Activated CD4-positive, alpha-beta T cell treated with anti-CD3 and anti-CD28 coated beads, Interleukin-2, amount 10 ng/mL, durations not matched to agents 7 days and 5 days (primary cell): ENCODE results near the gene AGBL4. TPM values are rescaled to one million over a fixed set of nuclear protein-coding genes. Genes with fewer than 3 reads are reported as not detected.
A peak's percentile ranks its signal among the peaks of the same experiment; 100 is the strongest.

Experiments
- CTCF ChIA-PET: fragments of 350-600 bp; sonication (Branson Sonifier 250); formaldehyde crosslinking; loops from one replicate; lab custom pipeline; 2021; ENCODE audit warnings: antibody characterized with exemption; lab: Charles Lee
- POLR2A ChIA-PET: fragments of 350-600 bp; sonication (Branson Sonifier 250); formaldehyde crosslinking; loops from one replicate; lab custom pipeline; 2021; ENCODE audit warnings: antibody characterized with exemption; lab: Charles Lee
- DNase-seq: peaks from one replicate; pipeline ENCODE4 v3.0.0-alpha.2; 2020
- H3K27ac Mint-ChIP-seq: one replicate; pipeline ENCODE4 v1.8.0; 2021; ENCODE audit warnings: mild to moderate bottlenecking, moderate library complexity, mixed read lengths
- H3K27me3 Mint-ChIP-seq: one replicate; pipeline ENCODE4 v1.8.0; 2021; ENCODE audit warnings: mixed read lengths
- H3K36me3 Mint-ChIP-seq: one replicate; pipeline ENCODE4 v1.8.0; 2021; ENCODE audit warnings: low read depth, mixed read lengths
- H3K4me1 Mint-ChIP-seq: one replicate; pipeline ENCODE4 v1.8.0; 2021; ENCODE audit warnings: mixed read lengths
- H3K4me3 Mint-ChIP-seq: one replicate; pipeline ENCODE4 v1.8.0; 2021; ENCODE audit warnings: mild to moderate bottlenecking, moderate library complexity, mixed read lengths
- H3K9me3 Mint-ChIP-seq: one replicate; pipeline ENCODE4 v1.8.0; 2021; ENCODE audit warnings: mixed read lengths
- total RNA-seq, 2 experiments: library from RNA; stranded (reverse); gene quantifications; one replicate each; pipeline ENCODE4 v1.2.3, GENCODE V29; 2021

The AGBL4 gene
- total RNA-seq, 2 experiments from 2014 or later, result not detected

DNA sequence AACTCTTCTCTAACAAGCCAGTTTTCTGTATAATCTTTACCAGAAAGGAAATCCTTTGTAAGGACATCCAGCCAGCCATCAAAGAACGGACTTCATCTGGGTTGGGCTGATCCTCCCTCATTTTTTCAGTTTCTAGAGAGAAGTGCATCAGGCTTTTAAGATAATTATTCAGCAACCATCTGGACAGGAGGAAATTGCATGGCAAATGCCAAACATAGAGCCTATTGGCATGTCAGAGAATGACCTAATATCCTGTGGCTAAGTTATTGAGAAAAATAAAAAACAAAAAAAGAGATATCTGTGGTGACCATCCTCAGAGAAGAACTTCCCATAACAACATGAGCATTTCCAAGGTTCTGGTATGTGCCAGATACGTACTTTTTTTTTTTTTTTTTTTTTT is 1172.1 kb downstream of the AGBL4 start:
- Mint-ChIP-seq H3K4me3 (no peak overlapping the region), H3K27ac (no peak overlapping the region), H3K36me3 (no peaks in the 10 kb centered on the region), H3K4me1 (no peaks in the 10 kb centered on the region), H3K27me3 (no peaks in the 10 kb centered on the region), H3K9me3 (no peaks in the 10 kb centered on the region)
- CTCF ChIA-PET, result no interaction called here
- no peak for DNase-seq
- POLR2A ChIA-PET, result no interaction called here

DNA sequence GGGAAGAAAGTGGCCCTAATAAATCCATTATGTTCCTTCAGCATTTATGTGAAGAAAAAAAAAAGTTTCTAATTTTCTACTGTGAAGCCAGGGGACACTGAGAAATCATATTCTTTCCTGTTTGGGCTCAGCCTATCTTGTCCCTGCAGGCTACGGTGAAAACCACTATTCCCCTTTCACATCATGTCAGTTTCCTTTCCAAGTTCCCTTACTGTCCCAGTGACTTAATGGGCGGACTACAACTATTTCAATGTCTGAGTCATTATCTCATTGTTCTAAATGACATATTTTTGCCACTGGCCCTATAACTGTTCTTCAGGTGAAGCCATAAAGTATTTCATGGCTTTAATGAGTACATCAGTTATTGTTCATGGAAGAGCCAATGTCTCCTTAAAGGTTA is 1175.7 kb downstream of the AGBL4 start:
- ChIA-PET POLR2A (no interaction called here), CTCF (no interaction called here)
- Mint-ChIP-seq H3K27me3 (peaks cover 2% of the 10 kb centered on the region), H3K4me1 (no peaks in the 10 kb centered on the region), H3K9me3 (no peaks in the 10 kb centered on the region), H3K27ac (no peak overlapping the region), H3K4me3 (no peak overlapping the region), H3K36me3 (no peaks in the 10 kb centered on the region)
- no peak for DNase-seq

DNA sequence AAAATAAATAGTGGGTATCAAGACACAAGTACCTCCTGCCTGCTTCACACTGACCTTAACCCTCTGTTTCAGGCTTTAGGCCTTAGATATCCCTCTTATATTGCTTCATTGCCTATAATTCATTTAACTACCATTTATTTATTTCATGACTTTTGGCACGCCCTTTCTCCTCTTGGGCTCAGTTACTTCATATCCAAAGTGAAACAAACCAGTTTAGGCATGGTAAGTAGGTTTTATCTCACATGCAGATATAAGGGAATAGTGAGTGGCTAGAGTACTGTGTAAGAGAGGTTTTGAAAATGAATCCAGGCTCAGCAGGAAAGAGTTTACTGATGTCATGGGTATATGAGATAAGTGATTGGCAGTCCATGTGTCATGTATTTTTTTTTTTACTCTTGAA is 1177.3 kb downstream of the AGBL4 start:
- DNase-seq, result no peak
- POLR2A ChIA-PET, result no interaction called here
- CTCF ChIA-PET, result no interaction called here
- Mint-ChIP-seq H3K27ac (no peak overlapping the region), H3K36me3 (no peaks in the 10 kb centered on the region), H3K27me3 (peaks cover 2% of the 10 kb centered on the region), H3K4me3 (no peak overlapping the region), H3K9me3 (no peaks in the 10 kb centered on the region), H3K4me1 (no peaks in the 10 kb centered on the region)

DNA sequence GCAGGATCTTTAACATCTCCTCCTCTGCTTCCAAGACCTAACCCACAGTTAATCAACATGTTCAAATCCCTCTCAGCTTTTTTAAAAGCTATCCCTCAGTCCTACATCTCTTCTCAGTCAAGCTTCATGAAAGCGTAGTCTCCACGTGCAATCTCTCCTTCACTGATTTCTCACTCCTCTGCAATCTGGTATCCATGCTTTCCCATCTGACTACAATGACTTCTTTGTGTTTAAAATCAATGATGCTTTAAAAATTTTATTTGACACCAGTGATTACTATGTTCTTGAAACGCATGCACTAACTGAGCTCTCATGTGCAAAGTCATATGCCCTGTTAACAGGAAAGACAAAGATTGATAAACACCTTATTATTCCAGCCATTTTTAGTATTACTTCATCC is 1179.6 kb downstream of the AGBL4 start:
- no peak for DNase-seq
- Mint-ChIP-seq H3K4me1 (no peaks in the 10 kb centered on the region), H3K27me3 (peaks cover 2% of the 10 kb centered on the region), H3K4me3 (no peak overlapping the region), H3K36me3 (no peaks in the 10 kb centered on the region), H3K9me3 (no peaks in the 10 kb centered on the region), H3K27ac (no peak overlapping the region)
- ChIA-PET POLR2A (no interaction called here), CTCF (interaction anchor here (1.4 kb wide), 1 partner anchor 13 kb away, joined by 3 read pairs; no protein-coding TSS in a partner anchor)

DNA sequence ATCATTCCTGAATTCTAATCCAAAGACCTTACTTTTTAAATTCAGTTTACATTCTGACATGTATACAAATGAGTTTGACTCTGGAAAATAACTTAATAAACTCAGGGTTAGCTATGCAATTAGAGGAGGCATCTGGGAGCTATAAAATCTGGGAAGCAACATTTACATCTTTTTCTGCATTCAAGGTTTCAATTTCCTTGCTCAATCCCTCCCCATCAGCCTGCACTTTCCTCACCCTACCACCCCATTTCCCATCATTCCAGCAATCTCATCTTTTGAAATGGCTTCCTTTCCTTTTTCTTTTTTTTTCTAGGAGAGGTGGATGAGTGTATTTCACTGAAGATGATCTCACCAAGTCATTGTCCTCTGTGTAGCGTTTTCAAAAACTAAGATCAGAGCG is 1181.8 kb downstream of the AGBL4 start:
- ChIA-PET CTCF (no interaction called here), POLR2A (no interaction called here)
- H3K36me3 Mint-ChIP-seq, result no peaks in the 10 kb centered on the region

DNA sequence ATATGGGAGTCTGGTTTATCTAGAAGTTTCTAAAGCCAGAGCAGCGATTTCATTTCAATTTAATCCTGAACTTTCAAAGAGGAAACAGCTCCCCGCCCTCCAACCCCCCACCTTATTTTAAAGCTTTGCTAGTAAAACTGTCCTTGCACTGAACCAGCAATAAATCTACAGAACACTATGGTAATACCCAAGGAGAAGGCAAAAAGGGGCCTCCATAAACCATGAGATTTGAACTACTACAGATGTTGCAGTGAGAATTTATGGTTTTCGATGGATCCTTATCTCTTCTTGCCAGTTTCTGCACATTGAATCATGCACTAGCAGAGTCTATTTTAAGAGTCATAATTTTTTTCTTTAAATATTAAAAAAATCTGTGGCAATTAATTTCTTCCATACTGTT is 1182.3 kb downstream of the AGBL4 start:
- Mint-ChIP-seq H3K36me3 (no peaks in the 10 kb centered on the region), H3K27me3 (peaks cover 7% of the 10 kb centered on the region), H3K27ac (no peak overlapping the region), H3K4me1 (no peaks in the 10 kb centered on the region), H3K4me3 (no peak overlapping the region), H3K9me3 (no peaks in the 10 kb centered on the region)
- no peak for DNase-seq
- ChIA-PET POLR2A (no interaction called here), CTCF (no interaction called here)

More for the DNA sequence above, 1181.8 kb downstream of the AGBL4 start:
- Mint-ChIP-seq H3K4me1 (no peaks in the 10 kb centered on the region), H3K4me3 (no peak overlapping the region), H3K27ac (no peak overlapping the region), H3K9me3 (no peaks in the 10 kb centered on the region), H3K27me3 (peaks cover 7% of the 10 kb centered on the region)
- no peak for DNase-seq

DNA sequence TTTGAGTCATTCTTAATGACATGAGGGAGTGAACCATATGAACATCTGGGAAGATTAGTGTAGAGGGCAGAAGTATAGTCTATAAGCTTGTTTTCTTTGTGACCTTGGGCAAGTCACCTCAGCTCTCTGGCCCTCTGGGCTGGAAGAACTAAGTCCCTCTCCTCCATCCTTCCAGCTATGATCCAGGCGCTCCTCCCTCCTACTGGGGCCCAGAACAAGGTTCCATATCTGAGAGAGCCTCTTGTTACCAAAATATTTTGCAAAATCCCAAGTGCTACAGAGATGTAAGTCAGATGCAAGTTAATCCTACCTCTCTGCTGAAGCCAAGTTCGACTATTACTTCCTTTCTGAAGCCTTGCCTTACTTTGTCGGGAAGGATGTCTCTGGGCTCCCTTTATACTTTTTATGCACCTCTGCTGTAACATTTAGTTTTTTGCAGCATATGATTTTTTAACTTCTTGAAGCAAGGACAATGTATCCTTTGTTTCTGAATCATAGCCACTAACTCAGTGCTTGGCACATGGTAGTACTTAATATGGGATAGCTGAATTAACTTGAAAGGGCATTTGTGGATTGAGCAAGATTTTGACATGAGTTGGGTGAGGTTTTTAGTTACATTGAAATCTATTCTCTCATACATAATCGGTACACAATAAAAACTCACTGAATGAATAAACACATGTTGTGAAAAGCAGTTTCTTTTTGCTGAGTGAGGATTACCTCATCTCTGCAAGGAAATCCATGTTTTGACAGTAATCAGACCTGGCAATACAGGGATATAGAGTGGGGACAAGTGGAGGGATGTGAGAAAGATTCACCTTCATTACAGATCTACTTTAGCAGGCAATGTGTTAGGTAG is 1192.4 kb downstream of the AGBL4 start:
- no peak overlapping the region for H3K27ac Mint-ChIP-seq
- POLR2A ChIA-PET, result no interaction called here
- no peak for DNase-seq
- H3K4me1 Mint-ChIP-seq, result no peaks in the 10 kb centered on the region
- CTCF ChIA-PET, result no interaction called here
- H3K9me3 Mint-ChIP-seq, result no peaks in the 10 kb centered on the region
- H3K36me3 Mint-ChIP-seq, result no peaks in the 10 kb centered on the region
- H3K27me3 Mint-ChIP-seq, result peaks cover 14% of the 10 kb centered on the region
- H3K4me3 Mint-ChIP-seq, result no peak overlapping the region

DNA sequence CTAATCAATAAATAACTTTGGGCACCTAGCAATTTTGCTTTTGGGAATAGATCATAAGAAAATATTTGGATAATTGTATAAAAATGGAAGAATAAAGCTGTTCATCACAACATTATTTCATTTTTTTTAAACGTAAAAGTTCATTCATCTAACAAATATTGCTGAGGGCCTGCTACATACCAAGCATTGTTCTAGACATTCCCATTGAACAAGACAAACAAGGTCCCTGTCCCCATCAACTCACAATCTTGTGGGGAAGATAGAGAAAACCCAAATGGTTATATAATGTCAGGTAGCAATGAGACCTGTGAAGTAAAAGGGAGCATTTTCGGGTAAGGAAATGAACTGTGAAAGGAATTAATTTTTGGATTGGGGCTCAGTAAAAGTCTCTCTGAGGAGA is 1193.0 kb downstream of the AGBL4 start:
- no peaks in the 10 kb centered on the region for H3K9me3 Mint-ChIP-seq

DNA sequence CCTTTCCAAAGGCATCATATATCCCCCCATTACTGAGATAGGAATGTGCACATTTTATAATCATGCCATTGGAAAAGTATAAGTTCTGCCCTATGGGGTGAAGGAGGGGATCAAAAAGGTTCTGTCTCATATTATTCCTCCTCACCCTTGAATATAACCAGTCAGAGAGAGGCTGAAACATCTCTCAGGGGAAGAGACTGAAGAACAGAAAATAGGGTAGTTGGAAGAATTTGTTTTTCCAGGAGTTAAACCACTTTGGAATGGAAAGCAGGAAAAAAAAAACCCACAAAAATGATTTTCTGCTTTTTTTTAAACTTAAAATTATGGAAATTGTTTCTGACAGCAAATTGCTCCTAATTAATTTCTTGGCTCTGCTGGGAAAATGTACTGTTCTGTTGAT is 1194.3 kb downstream of the AGBL4 start:
- POLR2A ChIA-PET, result no interaction called here
- no peak overlapping the region for H3K27ac Mint-ChIP-seq
- no peak for DNase-seq
- CTCF ChIA-PET, result no interaction called here
- H3K9me3 Mint-ChIP-seq, result no peaks in the 10 kb centered on the region
- no peaks in the 10 kb centered on the region for H3K4me1 Mint-ChIP-seq
- H3K4me3 Mint-ChIP-seq, result no peak overlapping the region
- no peaks in the 10 kb centered on the region for H3K36me3 Mint-ChIP-seq
- peaks cover 12% of the 10 kb centered on the region for H3K27me3 Mint-ChIP-seq

More for the DNA sequence above, 1193.0 kb downstream of the AGBL4 start:
- CTCF ChIA-PET, result no interaction called here
- POLR2A ChIA-PET, result no interaction called here
- H3K4me1 Mint-ChIP-seq, result no peaks in the 10 kb centered on the region
- H3K27me3 Mint-ChIP-seq, result peaks cover 14% of the 10 kb centered on the region
- no peak overlapping the region for H3K4me3 Mint-ChIP-seq
- DNase-seq, result no peak
- no peaks in the 10 kb centered on the region for H3K36me3 Mint-ChIP-seq
- no peak overlapping the region for H3K27ac Mint-ChIP-seq

DNA sequence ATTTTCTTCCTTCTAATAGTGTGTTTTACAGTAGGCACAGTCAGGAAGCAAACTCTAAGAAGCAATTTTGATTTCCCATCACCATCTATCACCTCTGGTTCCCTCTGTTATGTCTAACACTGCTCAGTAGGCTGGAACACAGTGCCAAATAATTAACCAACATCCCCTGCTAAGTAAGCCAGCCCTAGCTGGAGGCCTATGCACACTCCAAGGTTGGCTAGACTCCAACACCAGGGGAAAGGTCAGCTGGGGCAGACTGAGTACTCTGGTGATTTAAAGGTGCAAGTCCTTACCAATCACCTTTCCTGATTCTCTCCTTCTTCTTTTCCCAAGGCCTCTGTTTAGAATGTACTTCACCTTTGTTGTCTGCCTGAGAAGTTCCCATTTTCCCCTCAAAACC is 1200.6 kb downstream of the AGBL4 start:
- Mint-ChIP-seq H3K27me3 (peaks cover 5% of the 10 kb centered on the region), H3K4me3 (no peak overlapping the region), H3K27ac (no peak overlapping the region), H3K36me3 (no peaks in the 10 kb centered on the region), H3K9me3 (no peaks in the 10 kb centered on the region), H3K4me1 (no peaks in the 10 kb centered on the region)
- ChIA-PET CTCF (no interaction called here), POLR2A (no interaction called here)
- no peak for DNase-seq

DNA sequence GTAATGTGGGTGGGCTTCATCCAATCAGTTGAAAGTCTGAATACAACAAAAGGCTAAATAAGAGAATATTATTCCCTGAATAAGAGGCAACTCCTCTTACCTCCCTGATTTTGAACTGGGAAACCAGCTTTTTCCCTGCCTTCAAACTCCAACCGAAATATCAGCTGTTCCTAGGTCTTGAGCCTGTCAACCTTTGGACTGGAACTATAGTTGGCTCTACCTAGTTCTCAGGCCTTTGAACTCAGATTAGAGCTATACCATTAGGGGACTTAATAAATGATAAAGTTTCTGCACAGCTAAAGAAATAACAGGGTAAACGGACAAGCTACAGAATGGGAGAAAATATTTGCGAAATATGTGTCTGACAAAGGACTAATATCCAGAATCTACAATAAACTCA is 1203.3 kb downstream of the AGBL4 start:
- no peaks in the 10 kb centered on the region for H3K4me1 Mint-ChIP-seq
- H3K4me3 Mint-ChIP-seq, result no peak overlapping the region
- no peaks in the 10 kb centered on the region for H3K9me3 Mint-ChIP-seq
- DNase-seq, result no peak
- H3K27ac Mint-ChIP-seq, result no peak overlapping the region
- CTCF ChIA-PET, result no interaction called here
- POLR2A ChIA-PET, result no interaction called here
- H3K36me3 Mint-ChIP-seq, result no peaks in the 10 kb centered on the region
- H3K27me3 Mint-ChIP-seq, result peaks cover 5% of the 10 kb centered on the region

DNA sequence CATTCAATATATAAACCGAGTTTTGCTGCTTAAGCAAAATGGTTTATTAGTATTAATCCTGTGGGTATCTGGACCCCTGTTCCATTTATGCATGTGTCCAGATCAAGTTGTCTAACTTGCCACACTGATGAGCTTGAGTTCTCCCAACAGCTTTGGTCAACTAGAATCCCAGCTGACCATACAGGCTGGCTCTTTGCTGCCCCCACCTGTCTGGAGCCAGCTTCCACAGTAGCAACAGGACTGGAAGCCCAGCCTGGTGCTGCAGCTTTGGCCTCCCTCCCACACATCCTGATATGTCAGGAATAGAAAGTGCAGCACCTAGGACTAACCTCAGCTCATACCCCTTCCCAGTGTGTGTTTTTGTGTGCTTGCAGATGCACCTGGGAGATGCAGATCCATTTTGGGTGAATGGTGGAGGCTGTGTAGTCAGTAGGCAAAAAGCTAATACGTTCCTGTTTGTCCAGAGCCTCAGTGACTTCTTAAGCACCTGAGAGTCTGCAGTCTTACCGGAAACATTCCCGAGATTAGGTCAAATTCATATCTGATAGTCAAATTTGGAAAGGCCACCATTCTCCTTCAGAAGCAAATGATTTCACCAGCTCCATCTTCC is 1206.1 kb downstream of the AGBL4 start:
- H3K36me3 Mint-ChIP-seq, result no peaks in the 10 kb centered on the region
- peak; percentile 8 for DNase-seq

DNA sequence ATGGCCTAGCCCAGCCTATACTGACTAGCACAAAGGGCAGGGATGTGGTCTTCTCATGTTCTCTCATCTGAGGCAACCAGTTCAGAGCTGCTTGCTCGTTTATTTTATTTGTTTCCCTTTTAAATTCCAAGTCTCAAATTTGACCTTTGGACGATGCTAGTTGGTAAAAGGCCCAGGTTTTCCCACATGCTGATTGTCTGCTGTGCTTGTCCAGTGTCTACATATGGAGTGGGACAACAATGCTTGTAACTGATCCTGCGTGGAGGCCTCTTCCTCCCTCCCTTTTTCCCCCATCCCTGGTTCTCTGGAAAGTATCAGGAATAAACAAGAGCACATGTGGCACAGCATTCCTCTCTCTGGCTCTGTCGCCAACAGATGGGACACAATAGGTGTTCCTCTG is 1213.0 kb downstream of the AGBL4 start:
- POLR2A ChIA-PET, result no interaction called here
- H3K9me3 Mint-ChIP-seq, result peaks cover 3% of the 10 kb centered on the region
- H3K4me3 Mint-ChIP-seq, result no peak overlapping the region
- H3K36me3 Mint-ChIP-seq, result no peaks in the 10 kb centered on the region
- no peaks in the 10 kb centered on the region for H3K4me1 Mint-ChIP-seq
- CTCF ChIA-PET, result no interaction called here
- H3K27ac Mint-ChIP-seq, result no peak overlapping the region
- no peak for DNase-seq
- no peaks in the 10 kb centered on the region for H3K27me3 Mint-ChIP-seq

More for the DNA sequence above, 1206.1 kb downstream of the AGBL4 start:
- no peaks in the 10 kb centered on the region for H3K4me1 Mint-ChIP-seq
- POLR2A ChIA-PET, result no interaction called here
- no peaks in the 10 kb centered on the region for H3K9me3 Mint-ChIP-seq
- CTCF ChIA-PET, result interaction anchor here (0.6 to 0.9 kb wide), 2 partner anchors 141 to 265 kb away, joined by 3 to 4 read pairs; no protein-coding TSS in a partner anchor
- H3K4me3 Mint-ChIP-seq, result no peak overlapping the region
- no peak overlapping the region for H3K27ac Mint-ChIP-seq
- H3K27me3 Mint-ChIP-seq, result peaks cover 5% of the 10 kb centered on the region
